B cell (primary cell): ENCODE data around the gene AMBRA1. TPM values are rescaled to one million over a fixed set of nuclear protein-coding genes. Genes with fewer than 3 reads are reported as not detected.

Experiments used
- ATAC-seq: fragments of 200-7000 bp; cut with Tn5 transposase; one replicate; pipeline ENCODE4 v1.10.0; 2021; ENCODE audit warnings: low read depth, mild to moderate bottlenecking, moderate number of reproducible peaks, moderate library complexity
- CTCF ChIA-PET: fragments of 350-600 bp; sonication (Branson Sonifier 250); formaldehyde crosslinking; loops from one replicate; lab custom pipeline; 2021; ENCODE audit warnings: antibody characterized with exemption, inconsistent platforms; lab: Charles Lee
- POLR2A ChIA-PET: fragments of 350-600 bp; sonication (Branson Sonifier 250); formaldehyde crosslinking; loops from one replicate; lab custom pipeline; 2021; ENCODE audit warnings: antibody characterized with exemption; lab: Charles Lee
- DNase-seq: peaks from one replicate; pipeline ENCODE4 v3.0.0; 2013
- H2AFZ ChIP-seq: 2 replicates; pipeline ENCODE4 v1.6.1; 2012; ENCODE audit warnings: mild to moderate bottlenecking, low read depth, low read length; ENCODE audit not compliant: insufficient read depth, poor library complexity, severe bottlenecking
- H3K27ac ChIP-seq, 2 donors: 1 replicate in 1 of 2; 2 replicates in 1 of 2; pipeline ENCODE4 v1.5.1; 2012 to 2013; ENCODE audit warnings: low read length in 2 of 2, mild to moderate bottlenecking in 2 of 2, moderate library complexity in 1 of 2
- H3K27me3 ChIP-seq, 4 experiments: fragments of 200-600 bp in 1 of 4; sonication (generic) in 1 of 4; replicated peaks in 1 of 4; 1 replicate in 2 of 4; 2 replicates in 2 of 4; pipeline versions ENCODE4 v1.6.1 to v1.7.0; 2013 to 2016; ENCODE audit warnings: low read length in 3 of 4, mild to moderate bottlenecking in 2 of 4, mixed read lengths in 1 of 4, moderate library complexity in 1 of 4; ENCODE audit not compliant: insufficient read depth in 4 of 4, control insufficient read depth in 3 of 4; ENCODE audit errors: control extremely low read depth in 1 of 4
- H3K36me3 ChIP-seq, 2 experiments: replicated peaks in 1 of 2; 1 replicate in 1 of 2; 2 replicates in 1 of 2; pipeline versions ENCODE4 v1.6.1 to v1.7.1; 2013; ENCODE audit warnings: low read length in 1 of 2; ENCODE audit not compliant: insufficient read depth in 2 of 2, control insufficient read depth in 1 of 2; ENCODE audit errors: control extremely low read depth in 1 of 2, extremely low read depth in 1 of 2
- H3K4me1 ChIP-seq, 2 donors: fragments of 200-600 bp in 1 of 2; sonication (generic) in 1 of 2; 1 replicate in 1 of 2; 2 replicates in 1 of 2; pipeline versions ENCODE4 v1.5.1 to v1.6.1; 2013 to 2017; ENCODE audit warnings: low read length in 2 of 2; ENCODE audit not compliant: control insufficient read depth in 2 of 2, insufficient read depth in 2 of 2
- H3K4me2 ChIP-seq: replicated peaks from 2 replicates; pipeline ENCODE3; 2012; ENCODE audit warnings: mild to moderate bottlenecking, low read depth, low read length; ENCODE audit not compliant: poor library complexity, severe bottlenecking
- H3K4me3 ChIP-seq, 5 experiments: fragments of 200-600 bp in 1 of 5; sonication (generic) in 1 of 5; 1 replicate in 3 of 5; 2 replicates in 2 of 5; pipeline versions ENCODE4 v1.5.1 to v1.7.0; 2011 to 2016; ENCODE audit warnings: low read length in 4 of 5, mild to moderate bottlenecking in 4 of 5, low read depth in 2 of 5, control low read depth in 1 of 5, moderate library complexity in 1 of 5; ENCODE audit not compliant: insufficient read depth in 1 of 5; ENCODE audit errors: control extremely low read depth in 1 of 5, extremely low read depth in 1 of 5
- H3K79me2 ChIP-seq: fragments of 200-600 bp; sonication (generic); one replicate; pipeline ENCODE4 v1.6.0; 2016; ENCODE audit warnings: low read length; ENCODE audit not compliant: control insufficient read depth, insufficient read depth
- H3K9ac ChIP-seq: fragments of 200-600 bp; sonication (generic); 2 replicates; pipeline ENCODE4 v1.6.1; 2017; ENCODE audit warnings: mild to moderate bottlenecking, low read length, moderate library complexity
- H3K9me3 ChIP-seq, 3 donors: one replicate each; pipeline versions ENCODE4 v1.6.1 to v1.7.1; 2013; ENCODE audit warnings: low read length in 2 of 3; ENCODE audit not compliant: control insufficient read depth in 2 of 3, insufficient read depth in 1 of 3; ENCODE audit errors: control extremely low read depth in 1 of 3
- H4K20me1 ChIP-seq: 2 replicates; pipeline ENCODE4 v1.6.0; 2012; ENCODE audit warnings: mild to moderate bottlenecking, low read length; ENCODE audit not compliant: insufficient read depth, control insufficient read depth, poor library complexity, severe bottlenecking
- H3K27ac Mint-ChIP-seq: one replicate; pipeline ENCODE4 v1.8.0; 2021; ENCODE audit warnings: mixed read lengths
- H3K27me3 Mint-ChIP-seq: one replicate; pipeline ENCODE4 v1.8.0; 2021; ENCODE audit warnings: mixed read lengths
- H3K4me1 Mint-ChIP-seq: one replicate; pipeline ENCODE4 v1.8.0; 2021; ENCODE audit warnings: mixed read lengths
- H3K4me3 Mint-ChIP-seq: one replicate; pipeline ENCODE4 v1.8.0; 2021; ENCODE audit warnings: mixed read lengths
- H3K9me3 Mint-ChIP-seq: one replicate; pipeline ENCODE4 v1.8.0; 2022; ENCODE audit warnings: mixed read lengths; ENCODE audit not compliant: insufficient read depth
- CTCF ChIP-seq: fragments of 200-600 bp; IDR thresholded peaks from one replicate; pipeline ENCODE4 v1.8.0; 2022; ENCODE audit warnings: antibody characterized with exemption, mild to moderate bottlenecking
- EZH2 ChIP-seq: IDR thresholded peaks from 2 replicates; pipeline ENCODE4 v1.6.1; 2012; ENCODE audit warnings: borderline replicate concordance, low read depth, mild to moderate bottlenecking, moderate library complexity, low read length; ENCODE audit not compliant: insufficient read depth, poor library complexity, severe bottlenecking
- WGBS: methylation state at CpG from one replicate; pipeline ENCODE4 v1.1.5; 2013; ENCODE audit warnings: missing lambda C conversion rate; ENCODE audit not compliant: insufficient coverage; 5-methylcytosine and 5-hydroxymethylcytosine counted together
- intact Hi-C: fragments of 100-400 bp; cut with micrococcal nuclease; formaldehyde crosslinking; loops from one replicate; pipeline ENCODE4 v1.10.0; 2022
- polyA plus RNA-seq: library from polyadenylated mRNA; depleted of rRNA; stranded (reverse); fragments of >200 nt; gene quantifications from 2 replicates; pipeline ENCODE4 v1.2.3, GENCODE V29; 2012
- total RNA-seq, 2 donors: library from RNA; stranded (reverse); fragments of 120-200 nt in 1 of 2; gene quantifications; 1 replicate in 1 of 2; 2 replicates in 1 of 2; pipeline versions ENCODE4 v1.2.3 to v1.2.4, GENCODE V29; 2013 to 2022

AMBRA1 gene
- total and polyA plus RNA-seq, 2 donors (not counting 1 experiment from before 2014, with no cell fraction given): 13.8 to 36.1 TPM

- Histone ChIP-seq H3K4me3 (no peak overlapping the region), H4K20me1 (no peaks in the 10 kb centered on the region), H3K9ac (no peak overlapping the region), H3K4me1 (no peaks in the 10 kb centered on the region), H3K9me3 (no peaks in the 10 kb centered on the region), H3K27ac (no peak overlapping the region), H3K36me3 (peaks cover 5 to 60% of the 10 kb centered on the region in 2 experiments), H2AFZ (no peak overlapping the region), H3K4me2 (no peak overlapping the region), H3K79me2 (no peaks in the 10 kb centered on the region), H3K27me3 (no peaks in the 10 kb centered on the region)
- Mint-ChIP-seq H3K9me3 (no peaks in the 10 kb centered on the region), H3K27me3 (no peaks in the 10 kb centered on the region), H3K4me3 (no peak overlapping the region), H3K4me1 (no peaks in the 10 kb centered on the region), H3K27ac (no peak overlapping the region)
- POLR2A ChIA-PET: no interaction called here
- TF ChIP-seq EZH2 (no peak), CTCF (no peak)
- 100% methylated on average over 1 of the region's 5 CpGs for WGBS
- intact Hi-C loops: no loop called here
- ATAC-seq (no peak), DNase-seq (no peak)
- CTCF ChIA-PET: no interaction called here
Measured at GRCh38 chr11:46418751-46419150, 175.1 kb downstream of the AMBRA1 start.

GRCh38 chr11:46417711-46418110, 176.1 kb downstream of the AMBRA1 start:
- intact Hi-C loops: no loop called here
- ChIA-PET POLR2A (no interaction called here), CTCF (interaction anchor here (1.3 kb wide), 1 partner anchor 106 kb away, joined by 4 read pairs; no protein-coding TSS in a partner anchor)
- Histone ChIP-seq H3K4me3 (no peak overlapping the region), H2AFZ (no peak overlapping the region), H3K79me2 (no peaks in the 10 kb centered on the region), H3K27ac (no peak overlapping the region), H3K27me3 (no peaks in the 10 kb centered on the region), H3K9ac (no peak overlapping the region), H3K4me2 (no peak overlapping the region), H3K36me3 (peaks cover 5 to 63% of the 10 kb centered on the region in 2 experiments), H3K4me1 (no peaks in the 10 kb centered on the region), H3K9me3 (no peaks in the 10 kb centered on the region), H4K20me1 (no peaks in the 10 kb centered on the region)
- no peak for TF ChIP-seq EZH2
- no peak for TF ChIP-seq CTCF
- Mint-ChIP-seq H3K9me3 (no peaks in the 10 kb centered on the region), H3K4me1 (no peaks in the 10 kb centered on the region), H3K27me3 (no peaks in the 10 kb centered on the region), H3K4me3 (no peak overlapping the region), H3K27ac (no peak overlapping the region)
- DNase-seq: no peak
- no peak for ATAC-seq
- 100% methylated on average over 2 of the region's 7 CpGs for WGBS
